Measurements from ENCODE around the gene SIX3.

DNA sequence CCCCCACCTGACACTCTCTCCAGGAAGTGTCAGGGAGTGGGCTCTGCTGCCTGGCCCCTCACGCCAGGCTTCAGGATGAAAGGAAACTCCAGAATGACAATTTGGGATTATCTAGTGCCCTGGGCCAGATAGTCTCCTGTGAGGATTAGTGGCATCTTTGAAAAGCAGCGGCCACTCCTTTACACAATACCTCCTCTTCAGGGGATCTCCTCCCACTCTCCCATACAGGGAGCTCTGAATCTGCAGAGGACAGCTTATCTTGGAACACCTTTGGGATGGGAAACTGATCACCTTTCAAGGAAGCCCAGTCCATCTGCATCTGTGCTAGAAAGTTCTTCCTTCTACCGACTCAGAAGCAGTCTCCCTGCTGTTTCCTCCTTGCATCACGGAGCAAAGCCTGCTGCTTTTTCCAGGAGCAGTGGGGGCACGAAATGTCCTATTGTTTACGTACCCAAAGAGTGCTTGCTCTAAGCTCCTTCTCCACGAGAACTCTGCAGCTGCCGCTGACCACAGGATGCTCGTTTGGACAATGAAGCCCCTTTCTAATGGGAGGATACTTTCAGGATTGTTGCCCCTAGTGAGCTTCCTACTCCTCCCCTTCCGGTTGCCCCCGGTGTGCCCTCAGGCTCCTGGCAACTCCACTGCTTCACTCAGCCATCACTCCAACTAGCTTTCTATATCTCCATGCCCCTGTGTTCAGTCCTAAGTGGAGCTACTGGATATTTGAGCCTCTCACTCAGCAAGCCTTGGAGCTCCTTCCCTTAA is 31.5 kb downstream of the SIX3 start:
- TF ChIP-seq, protein P1, sequence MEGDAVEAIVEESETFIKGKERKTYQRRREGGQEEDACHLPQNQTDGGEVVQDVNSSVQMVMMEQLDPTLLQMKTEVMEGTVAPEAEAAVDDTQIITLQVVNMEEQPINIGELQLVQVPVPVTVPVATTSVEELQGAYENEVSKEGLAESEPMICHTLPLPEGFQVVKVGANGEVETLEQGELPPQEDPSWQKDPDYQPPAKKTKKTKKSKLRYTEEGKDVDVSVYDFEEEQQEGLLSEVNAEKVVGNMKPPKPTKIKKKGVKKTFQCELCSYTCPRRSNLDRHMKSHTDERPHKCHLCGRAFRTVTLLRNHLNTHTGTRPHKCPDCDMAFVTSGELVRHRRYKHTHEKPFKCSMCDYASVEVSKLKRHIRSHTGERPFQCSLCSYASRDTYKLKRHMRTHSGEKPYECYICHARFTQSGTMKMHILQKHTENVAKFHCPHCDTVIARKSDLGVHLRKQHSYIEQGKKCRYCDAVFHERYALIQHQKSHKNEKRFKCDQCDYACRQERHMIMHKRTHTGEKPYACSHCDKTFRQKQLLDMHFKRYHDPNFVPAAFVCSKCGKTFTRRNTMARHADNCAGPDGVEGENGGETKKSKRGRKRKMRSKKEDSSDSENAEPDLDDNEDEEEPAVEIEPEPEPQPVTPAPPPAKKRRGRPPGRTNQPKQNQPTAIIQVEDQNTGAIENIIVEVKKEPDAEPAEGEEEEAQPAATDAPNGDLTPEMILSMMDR (IDR thresholded peaks at IDR 0.05), result no peak
- TF ChIP-seq RFX5 (IDR thresholded peaks at IDR 0.05) (no peak), CHD2 (IDR thresholded peaks at IDR 0.05; ENCODE audit: low read length, partially characterized antibody) (no peak), POLR2AphosphoS2 (conservative IDR thresholded peaks at IDR 0.05; ENCODE audit: low read length) (no peak), MAFK (IDR thresholded peaks at IDR 0.05; ENCODE audit: partially characterized antibody) (no peak), POLR2A (IDR thresholded peaks at IDR 0.05; ENCODE audit: low read length) (no peak), HOXA7 (CRISPR knock-in tag; IDR thresholded peaks at IDR 0.05) (no peak), HDAC2 (IDR thresholded peaks at IDR 0.05) (no peak)
- TF ChIP-seq, protein P2, sequence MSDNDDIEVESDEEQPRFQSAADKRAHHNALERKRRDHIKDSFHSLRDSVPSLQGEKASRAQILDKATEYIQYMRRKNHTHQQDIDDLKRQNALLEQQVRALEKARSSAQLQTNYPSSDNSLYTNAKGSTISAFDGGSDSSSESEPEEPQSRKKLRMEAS (IDR thresholded peaks at IDR 0.05), result no peak
- TF ChIP-seq, protein P3, sequence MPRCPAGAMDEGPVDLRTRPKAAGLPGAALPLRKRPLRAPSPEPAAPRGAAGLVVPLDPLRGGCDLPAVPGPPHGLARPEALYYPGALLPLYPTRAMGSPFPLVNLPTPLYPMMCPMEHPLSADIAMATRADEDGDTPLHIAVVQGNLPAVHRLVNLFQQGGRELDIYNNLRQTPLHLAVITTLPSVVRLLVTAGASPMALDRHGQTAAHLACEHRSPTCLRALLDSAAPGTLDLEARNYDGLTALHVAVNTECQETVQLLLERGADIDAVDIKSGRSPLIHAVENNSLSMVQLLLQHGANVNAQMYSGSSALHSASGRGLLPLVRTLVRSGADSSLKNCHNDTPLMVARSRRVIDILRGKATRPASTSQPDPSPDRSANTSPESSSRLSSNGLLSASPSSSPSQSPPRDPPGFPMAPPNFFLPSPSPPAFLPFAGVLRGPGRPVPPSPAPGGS (IDR thresholded peaks at IDR 0.05), result no peak
- TF ChIP-seq, protein P4, sequence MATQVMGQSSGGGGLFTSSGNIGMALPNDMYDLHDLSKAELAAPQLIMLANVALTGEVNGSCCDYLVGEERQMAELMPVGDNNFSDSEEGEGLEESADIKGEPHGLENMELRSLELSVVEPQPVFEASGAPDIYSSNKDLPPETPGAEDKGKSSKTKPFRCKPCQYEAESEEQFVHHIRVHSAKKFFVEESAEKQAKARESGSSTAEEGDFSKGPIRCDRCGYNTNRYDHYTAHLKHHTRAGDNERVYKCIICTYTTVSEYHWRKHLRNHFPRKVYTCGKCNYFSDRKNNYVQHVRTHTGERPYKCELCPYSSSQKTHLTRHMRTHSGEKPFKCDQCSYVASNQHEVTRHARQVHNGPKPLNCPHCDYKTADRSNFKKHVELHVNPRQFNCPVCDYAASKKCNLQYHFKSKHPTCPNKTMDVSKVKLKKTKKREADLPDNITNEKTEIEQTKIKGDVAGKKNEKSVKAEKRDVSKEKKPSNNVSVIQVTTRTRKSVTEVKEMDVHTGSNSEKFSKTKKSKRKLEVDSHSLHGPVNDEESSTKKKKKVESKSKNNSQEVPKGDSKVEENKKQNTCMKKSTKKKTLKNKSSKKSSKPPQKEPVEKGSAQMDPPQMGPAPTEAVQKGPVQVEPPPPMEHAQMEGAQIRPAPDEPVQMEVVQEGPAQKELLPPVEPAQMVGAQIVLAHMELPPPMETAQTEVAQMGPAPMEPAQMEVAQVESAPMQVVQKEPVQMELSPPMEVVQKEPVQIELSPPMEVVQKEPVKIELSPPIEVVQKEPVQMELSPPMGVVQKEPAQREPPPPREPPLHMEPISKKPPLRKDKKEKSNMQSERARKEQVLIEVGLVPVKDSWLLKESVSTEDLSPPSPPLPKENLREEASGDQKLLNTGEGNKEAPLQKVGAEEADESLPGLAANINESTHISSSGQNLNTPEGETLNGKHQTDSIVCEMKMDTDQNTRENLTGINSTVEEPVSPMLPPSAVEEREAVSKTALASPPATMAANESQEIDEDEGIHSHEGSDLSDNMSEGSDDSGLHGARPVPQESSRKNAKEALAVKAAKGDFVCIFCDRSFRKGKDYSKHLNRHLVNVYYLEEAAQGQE (IDR thresholded peaks at IDR 0.05), result no peak
